Heart left ventricle (tissue), 13 donors: ENCODE data around the gene GOLGA7B.

Experiments
- CTCF ChIP-seq, 12 donors: fragments of 200-600 bp; sonication (generic) in 4 of 12; IDR thresholded peaks; one replicate each; pipeline versions ENCODE4 v1.5.0 to v1.8.0; 2018 to 2022; ENCODE audit warnings: antibody characterized with exemption in 12 of 12, mild to moderate bottlenecking in 5 of 12
- POLR2A ChIP-seq, 2 donors: fragments of 450-650 bp; IDR thresholded peaks; one replicate each; pipeline ENCODE4 v1.6.1; 2017; ENCODE audit warnings: antibody characterized with exemption in 2 of 2, mild to moderate bottlenecking in 2 of 2, moderate library complexity in 2 of 2
- donor health status: ischemic (EF 13 %, LVEDD 7.1; RV severe dilation, severe dysfunction).
- donor health status: DM: no; HTN: yes; CAD: no.
- donor health status: DM: no; HTN: no; CAD: no.
- donor health status: ischemic (EF 25% LVEDD 6.9; RV normal size, moderate dysfunction).
- donor health status: ischemic (EF 25% LVEDD 5.7; RV mildly dilated, moderate dysfunction).
- donor health status: ischemic (EF 35%, LVEDD 5.7; RV mildly dilated, moderate dysfunction).
- donor health status: nonischemic (EF 11% LVEDD 7.7; RV severe dilation, severe dysfunction).
- donor health status: DM: yes; HTN: yes; CAD: no.
- donor health status: PGD.
- donor health status: ischemic (EF 29% LVEDD 5.4; RV normal size, mild dysfunction).
- donor health status: nonischemic (EF 23%, LVEDD 6.1; RV moderate dilation, normal function).

- TF ChIP-seq CTCF (IDR thresholded peaks at IDR 0.05) = no peak
- TF ChIP-seq POLR2A (IDR thresholded peaks at IDR 0.05) = no peak
These were observed 44.4 kb downstream of the GOLGA7B start for GRCh38 chr10:97894092-97894491.
